DOHH2 (cell line): Measurements from ENCODE around the gene MAPK4.

Experiments used
- EZH2phosphoT487 ChIP-seq: fragments of 200-600 bp; sonication (generic); IDR thresholded peaks from 2 replicates; pipeline ENCODE4 v1.6.1; 2017; ENCODE audit warnings: borderline replicate concordance, mild to moderate bottlenecking, antibody characterized with exemption, low read length, moderate library complexity, mixed read lengths
- TF ChIP-seq, protein P1 (sequence below): fragments of 200-600 bp; sonication (generic); IDR thresholded peaks from one replicate; pipeline ENCODE4 v1.5.1; 2014; ENCODE audit warnings: antibody characterized with exemption, mild to moderate bottlenecking, low read depth, low read length; ENCODE audit not compliant: poor library complexity, severe bottlenecking

GRCh38 chr18:50753311-50753710, 193.4 kb downstream of the MAPK4 start:
- TF ChIP-seq, protein P1, sequence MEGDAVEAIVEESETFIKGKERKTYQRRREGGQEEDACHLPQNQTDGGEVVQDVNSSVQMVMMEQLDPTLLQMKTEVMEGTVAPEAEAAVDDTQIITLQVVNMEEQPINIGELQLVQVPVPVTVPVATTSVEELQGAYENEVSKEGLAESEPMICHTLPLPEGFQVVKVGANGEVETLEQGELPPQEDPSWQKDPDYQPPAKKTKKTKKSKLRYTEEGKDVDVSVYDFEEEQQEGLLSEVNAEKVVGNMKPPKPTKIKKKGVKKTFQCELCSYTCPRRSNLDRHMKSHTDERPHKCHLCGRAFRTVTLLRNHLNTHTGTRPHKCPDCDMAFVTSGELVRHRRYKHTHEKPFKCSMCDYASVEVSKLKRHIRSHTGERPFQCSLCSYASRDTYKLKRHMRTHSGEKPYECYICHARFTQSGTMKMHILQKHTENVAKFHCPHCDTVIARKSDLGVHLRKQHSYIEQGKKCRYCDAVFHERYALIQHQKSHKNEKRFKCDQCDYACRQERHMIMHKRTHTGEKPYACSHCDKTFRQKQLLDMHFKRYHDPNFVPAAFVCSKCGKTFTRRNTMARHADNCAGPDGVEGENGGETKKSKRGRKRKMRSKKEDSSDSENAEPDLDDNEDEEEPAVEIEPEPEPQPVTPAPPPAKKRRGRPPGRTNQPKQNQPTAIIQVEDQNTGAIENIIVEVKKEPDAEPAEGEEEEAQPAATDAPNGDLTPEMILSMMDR: no peak
- no peak for TF ChIP-seq EZH2phosphoT487
